HEK293 (cell line): Measurements from ENCODE around the gene MYCBPAP.

ENCODE experiments used
- CTCF ChIA-PET: fragments of 350-600 bp; formaldehyde crosslinking; extraction: SDS; loops from one replicate; lab custom pipeline; 2021; ENCODE audit warnings: antibody characterized with exemption; lab: Yijun Ruan, JAX
- POLR2A ChIA-PET: fragments of 300-600 bp; formaldehyde crosslinking; extraction: SDS; loops from one replicate; lab custom pipeline; 2020; ENCODE audit warnings: antibody characterized with exemption, inconsistent platforms; lab: Yijun Ruan, JAX
- H3K27ac ChIP-seq: fragments of 200-500 bp; sonication (Bioruptor generic); 2 replicates; pipeline ENCODE4 v1.5.1; 2014; ENCODE audit warnings: low read depth, low read length, control low read depth, inconsistent platforms; ENCODE audit errors: extremely low read depth
- H3K36me3 ChIP-seq, 2 experiments: fragments of 200-500 bp in 1 of 2; sonication (Bioruptor generic) in 1 of 2; 1 replicate in 1 of 2; 2 replicates in 1 of 2; pipeline ENCODE4 v1.5.1; 2014 to 2017; ENCODE audit warnings: inconsistent platforms in 2 of 2, low read length in 2 of 2; ENCODE audit not compliant: control insufficient read depth in 2 of 2, insufficient read depth in 1 of 2
- H3K4me1 ChIP-seq: fragments of 200-500 bp; sonication (Bioruptor generic); 2 replicates; pipeline ENCODE4 v1.5.1; 2014; ENCODE audit warnings: mild to moderate bottlenecking, low read length, inconsistent platforms; ENCODE audit not compliant: control insufficient read depth, insufficient read depth
- H3K4me3 ChIP-seq: 2 replicates; pipeline ENCODE4 v1.5.1; 2011; ENCODE audit warnings: low read depth, mild to moderate bottlenecking, control low read depth, low read length, moderate library complexity
- H3K9me3 ChIP-seq: fragments of 200-500 bp; sonication (Bioruptor generic); 2 replicates; pipeline ENCODE4 v1.5.1; 2014; ENCODE audit warnings: low read depth, low read length, inconsistent platforms; ENCODE audit not compliant: control insufficient read depth, insufficient read depth
- GLIS1 ChIP-seq: fragments of 450-650 bp; formaldehyde crosslinking; IDR thresholded peaks from 2 replicates; pipeline ENCODE4 v1.5.1; 2016; ENCODE audit warnings: missing biosample characterization, missing genetic modification characterization
- GLIS2 ChIP-seq: fragments of 450-650 bp; formaldehyde crosslinking; IDR thresholded peaks from 2 replicates; pipeline ENCODE4 v1.5.1; 2016; ENCODE audit warnings: missing biosample characterization, missing genetic modification characterization
- HOXA7 ChIP-seq: sonication (generic); formaldehyde crosslinking; IDR thresholded peaks from 2 replicates; pipeline ENCODE4 v1.8.1; 2022; ENCODE audit warnings: missing genetic modification reagents, borderline replicate concordance
- HOXD13 ChIP-seq: sonication (generic); formaldehyde crosslinking; IDR thresholded peaks from 2 replicates; pipeline ENCODE4 v1.8.0; 2022; ENCODE audit warnings: missing genetic modification reagents, borderline replicate concordance
- KLF1 ChIP-seq: fragments of 450-650 bp; formaldehyde crosslinking; IDR thresholded peaks from 2 replicates; pipeline ENCODE4 v1.5.1; 2016; ENCODE audit warnings: missing biosample characterization, missing genetic modification characterization
- KLF10 ChIP-seq: fragments of 450-650 bp; IDR thresholded peaks from 2 replicates; pipeline ENCODE4 v1.5.1; 2018; ENCODE audit warnings: missing biosample characterization, mild to moderate bottlenecking, missing genetic modification characterization
- KLF9 ChIP-seq: fragments of 450-650 bp; formaldehyde crosslinking; IDR thresholded peaks from 2 replicates; pipeline ENCODE4 v1.5.1; 2016; ENCODE audit warnings: missing biosample characterization, missing genetic modification characterization, low read depth
- SCRT1 ChIP-seq: fragments of 450-650 bp; formaldehyde crosslinking; IDR thresholded peaks from 2 replicates; pipeline ENCODE4 v1.5.1; 2016; ENCODE audit warnings: missing biosample characterization, missing genetic modification characterization, borderline replicate concordance
- SCRT2 ChIP-seq: fragments of 450-650 bp; formaldehyde crosslinking; IDR thresholded peaks from 2 replicates; pipeline ENCODE4 v1.5.1; 2016; ENCODE audit warnings: missing biosample characterization, missing genetic modification characterization
- YY1 ChIP-seq: fragments of 450-650 bp; formaldehyde crosslinking; IDR thresholded peaks from 2 replicates; pipeline ENCODE4 v1.5.1; 2018; ENCODE audit warnings: missing biosample characterization, missing genetic modification characterization
- ZIC2 ChIP-seq: fragments of 450-650 bp; formaldehyde crosslinking; IDR thresholded peaks from 2 replicates; pipeline ENCODE4 v1.5.1; 2016; ENCODE audit warnings: missing biosample characterization, missing genetic modification characterization
- ZNF23 ChIP-seq: fragments of 450-650 bp; formaldehyde crosslinking; IDR thresholded peaks from 2 replicates; pipeline ENCODE4 v1.5.1; 2016; ENCODE audit warnings: missing biosample characterization, missing genetic modification characterization, borderline replicate concordance
- ZNF239 ChIP-seq: fragments of 450-650 bp; formaldehyde crosslinking; IDR thresholded peaks from 2 replicates; pipeline ENCODE4 v1.5.1; 2016; ENCODE audit warnings: missing biosample characterization, missing genetic modification characterization
- ZNF335 ChIP-seq: fragments of 450-650 bp; formaldehyde crosslinking; conservative IDR thresholded peaks from 2 replicates; pipeline ENCODE4 v1.5.1; 2016; ENCODE audit warnings: missing biosample characterization, missing genetic modification characterization
- ZNF366 ChIP-seq: fragments of 450-650 bp; formaldehyde crosslinking; conservative IDR thresholded peaks from 2 replicates; pipeline ENCODE4 v1.5.1; 2016; ENCODE audit warnings: missing biosample characterization, missing genetic modification characterization
- ZNF423 ChIP-seq: fragments of 450-650 bp; formaldehyde crosslinking; IDR thresholded peaks from 2 replicates; pipeline ENCODE4 v1.5.1; 2016; ENCODE audit warnings: missing biosample characterization, missing genetic modification characterization
- ZNF426 ChIP-seq: fragments of 450-650 bp; formaldehyde crosslinking; IDR thresholded peaks from 2 replicates; pipeline ENCODE4 v1.5.1; 2017; ENCODE audit warnings: missing biosample characterization, missing genetic modification characterization, mild to moderate bottlenecking, inconsistent platforms, moderate library complexity
- ZNF433 ChIP-seq: fragments of 450-650 bp; formaldehyde crosslinking; IDR thresholded peaks from 2 replicates; pipeline ENCODE4 v1.5.1; 2016; ENCODE audit warnings: missing biosample characterization, missing genetic modification characterization, low read depth
- ZNF530 ChIP-seq: fragments of 450-650 bp; formaldehyde crosslinking; IDR thresholded peaks from 2 replicates; pipeline ENCODE4 v1.5.1; 2016; ENCODE audit warnings: low read depth, missing biosample characterization, missing genetic modification characterization
- ZNF585B ChIP-seq: fragments of 450-650 bp; formaldehyde crosslinking; IDR thresholded peaks from 2 replicates; pipeline ENCODE4 v1.5.1; 2016; ENCODE audit warnings: missing biosample characterization, missing genetic modification characterization
- ZNF624 ChIP-seq: fragments of 450-650 bp; formaldehyde crosslinking; IDR thresholded peaks from 2 replicates; pipeline ENCODE4 v1.5.1; 2017; ENCODE audit warnings: missing biosample characterization, missing genetic modification characterization
- ZNF629 ChIP-seq: fragments of 450-650 bp; formaldehyde crosslinking; IDR thresholded peaks from 2 replicates; pipeline ENCODE4 v1.5.1; 2017; ENCODE audit warnings: missing biosample characterization, missing genetic modification characterization
- ZNF658 ChIP-seq: fragments of 450-650 bp; formaldehyde crosslinking; IDR thresholded peaks from 2 replicates; pipeline ENCODE4; 2016; ENCODE audit warnings: missing biosample characterization, missing genetic modification characterization
- TF ChIP-seq, protein P1 (sequence below): fragments of 450-650 bp; formaldehyde crosslinking; IDR thresholded peaks from 2 replicates; pipeline ENCODE4 v1.5.1; 2016; ENCODE audit warnings: missing biosample characterization, missing genetic modification characterization
- TF ChIP-seq, protein P2 (sequence below): IDR thresholded peaks from 2 replicates; pipeline ENCODE4 v1.6.1; 2011; ENCODE audit warnings: mild to moderate bottlenecking, low read depth, low read length, borderline replicate concordance
- TF ChIP-seq, protein P3 (sequence below): fragments of 450-650 bp; IDR thresholded peaks from 2 replicates; pipeline ENCODE4 v1.5.1; 2018; ENCODE audit warnings: missing biosample characterization, mild to moderate bottlenecking, missing genetic modification characterization
- TF ChIP-seq, protein P4 (sequence below): fragments of 450-650 bp; formaldehyde crosslinking; IDR thresholded peaks from 2 replicates; pipeline ENCODE4 v1.5.1; 2016; ENCODE audit warnings: missing biosample characterization, missing genetic modification characterization

The MYCBPAP gene

DNA sequence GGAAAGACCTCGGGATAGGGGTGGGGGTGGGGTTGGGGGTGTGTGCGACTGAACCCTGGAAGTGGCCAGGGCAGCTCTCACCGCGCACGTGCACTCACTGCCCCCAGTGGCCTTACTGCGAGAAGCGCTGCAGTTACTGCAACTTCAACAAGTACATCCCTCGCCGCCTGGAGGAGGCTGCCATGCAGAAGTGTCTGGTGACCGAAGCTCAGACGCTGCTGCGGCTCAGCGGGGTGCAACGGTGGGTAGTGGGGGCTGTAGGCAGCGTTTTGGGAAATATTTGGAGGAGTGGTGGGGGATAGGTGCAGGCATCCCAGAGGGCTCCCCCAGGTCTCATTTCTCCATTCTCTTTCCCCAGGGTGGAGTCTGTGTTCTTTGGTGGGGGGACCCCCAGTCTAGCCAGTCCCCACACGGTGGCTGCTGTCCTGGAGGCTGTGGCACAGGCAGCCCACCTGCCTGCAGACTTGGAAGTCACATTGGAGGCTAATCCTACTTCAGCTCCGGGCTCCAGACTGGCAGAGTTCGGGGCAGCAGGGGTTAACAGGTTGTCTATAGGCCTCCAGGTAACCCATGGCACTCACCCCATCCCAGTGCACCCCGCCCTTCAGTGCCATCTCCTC lies 28.6 kb upstream of the MYCBPAP start:
- POLR2A ChIA-PET: interaction anchor here (0.6 to 2.1 kb wide), 12 partner anchors 36 to 240 kb away, joined by 3 to 30 read pairs (median 3); partner anchors contain the start of genes ACSF2, LRRC59, LUC7L3 and XYLT2

More for the DNA sequence above, 28.6 kb upstream of the MYCBPAP start:
- H3K4me3 ChIP-seq: peak overlapping the region; percentile 64
- TF ChIP-seq ZNF335 (tag by site-specific recombination) (peak; percentile 52; the same call in 1 of the 2 replicates), ZNF530 (tag by site-specific recombination) (no peak), YY1 (tag by site-specific recombination) (no peak), HOXD13 (CRISPR knock-in tag) (no peak), HOXA7 (no peak), GLIS2 (tag by site-specific recombination) (peak; percentile 65; the same call in 1 of the 2 replicates), GLIS1 (tag by site-specific recombination) (peak; percentile 17; the same call in 1 of the 2 replicates), SCRT1 (tag by site-specific recombination) (peak; percentile 74), SCRT2 (tag by site-specific recombination) (peak; percentile 97), KLF9 (peak; percentile 35; the same call in 1 of the 2 replicates), KLF1 (tag by site-specific recombination) (no peak), ZNF426 (tag by site-specific recombination) (no peak), ZNF423 (tag by site-specific recombination) (no peak), ZNF624 (no peak), ZNF658 (tag by site-specific recombination) (no peak), ZIC2 (tag by site-specific recombination) (peak; percentile 53; the same call in 1 of the 2 replicates), KLF10 (tag by site-specific recombination) (peak; percentile 59; the same call in 1 of the 2 replicates), ZNF23 (tag by site-specific recombination) (no peak), ZNF366 (tag by site-specific recombination) (no peak), ZNF239 (tag by site-specific recombination) (no peak), ZNF585B (no peak), ZNF629 (0 out of 2 replicates have a peak, but pooled peaks have one; percentile 11), ZNF433 (tag by site-specific recombination) (no peak)
- TF ChIP-seq, protein P1, sequence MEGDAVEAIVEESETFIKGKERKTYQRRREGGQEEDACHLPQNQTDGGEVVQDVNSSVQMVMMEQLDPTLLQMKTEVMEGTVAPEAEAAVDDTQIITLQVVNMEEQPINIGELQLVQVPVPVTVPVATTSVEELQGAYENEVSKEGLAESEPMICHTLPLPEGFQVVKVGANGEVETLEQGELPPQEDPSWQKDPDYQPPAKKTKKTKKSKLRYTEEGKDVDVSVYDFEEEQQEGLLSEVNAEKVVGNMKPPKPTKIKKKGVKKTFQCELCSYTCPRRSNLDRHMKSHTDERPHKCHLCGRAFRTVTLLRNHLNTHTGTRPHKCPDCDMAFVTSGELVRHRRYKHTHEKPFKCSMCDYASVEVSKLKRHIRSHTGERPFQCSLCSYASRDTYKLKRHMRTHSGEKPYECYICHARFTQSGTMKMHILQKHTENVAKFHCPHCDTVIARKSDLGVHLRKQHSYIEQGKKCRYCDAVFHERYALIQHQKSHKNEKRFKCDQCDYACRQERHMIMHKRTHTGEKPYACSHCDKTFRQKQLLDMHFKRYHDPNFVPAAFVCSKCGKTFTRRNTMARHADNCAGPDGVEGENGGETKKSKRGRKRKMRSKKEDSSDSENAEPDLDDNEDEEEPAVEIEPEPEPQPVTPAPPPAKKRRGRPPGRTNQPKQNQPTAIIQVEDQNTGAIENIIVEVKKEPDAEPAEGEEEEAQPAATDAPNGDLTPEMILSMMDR (tag by site-specific recombination): peak; percentile 80
- TF ChIP-seq, protein P2, sequence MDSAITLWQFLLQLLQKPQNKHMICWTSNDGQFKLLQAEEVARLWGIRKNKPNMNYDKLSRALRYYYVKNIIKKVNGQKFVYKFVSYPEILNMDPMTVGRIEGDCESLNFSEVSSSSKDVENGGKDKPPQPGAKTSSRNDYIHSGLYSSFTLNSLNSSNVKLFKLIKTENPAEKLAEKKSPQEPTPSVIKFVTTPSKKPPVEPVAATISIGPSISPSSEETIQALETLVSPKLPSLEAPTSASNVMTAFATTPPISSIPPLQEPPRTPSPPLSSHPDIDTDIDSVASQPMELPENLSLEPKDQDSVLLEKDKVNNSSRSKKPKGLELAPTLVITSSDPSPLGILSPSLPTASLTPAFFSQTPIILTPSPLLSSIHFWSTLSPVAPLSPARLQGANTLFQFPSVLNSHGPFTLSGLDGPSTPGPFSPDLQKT: no peak
- TF ChIP-seq, protein P3, sequence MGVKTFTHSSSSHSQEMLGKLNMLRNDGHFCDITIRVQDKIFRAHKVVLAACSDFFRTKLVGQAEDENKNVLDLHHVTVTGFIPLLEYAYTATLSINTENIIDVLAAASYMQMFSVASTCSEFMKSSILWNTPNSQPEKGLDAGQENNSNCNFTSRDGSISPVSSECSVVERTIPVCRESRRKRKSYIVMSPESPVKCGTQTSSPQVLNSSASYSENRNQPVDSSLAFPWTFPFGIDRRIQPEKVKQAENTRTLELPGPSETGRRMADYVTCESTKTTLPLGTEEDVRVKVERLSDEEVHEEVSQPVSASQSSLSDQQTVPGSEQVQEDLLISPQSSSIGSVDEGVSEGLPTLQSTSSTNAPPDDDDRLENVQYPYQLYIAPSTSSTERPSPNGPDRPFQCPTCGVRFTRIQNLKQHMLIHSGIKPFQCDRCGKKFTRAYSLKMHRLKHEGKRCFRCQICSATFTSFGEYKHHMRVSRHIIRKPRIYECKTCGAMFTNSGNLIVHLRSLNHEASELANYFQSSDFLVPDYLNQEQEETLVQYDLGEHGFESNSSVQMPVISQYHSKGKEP (tag by site-specific recombination): peak; percentile 97
- TF ChIP-seq, protein P4, sequence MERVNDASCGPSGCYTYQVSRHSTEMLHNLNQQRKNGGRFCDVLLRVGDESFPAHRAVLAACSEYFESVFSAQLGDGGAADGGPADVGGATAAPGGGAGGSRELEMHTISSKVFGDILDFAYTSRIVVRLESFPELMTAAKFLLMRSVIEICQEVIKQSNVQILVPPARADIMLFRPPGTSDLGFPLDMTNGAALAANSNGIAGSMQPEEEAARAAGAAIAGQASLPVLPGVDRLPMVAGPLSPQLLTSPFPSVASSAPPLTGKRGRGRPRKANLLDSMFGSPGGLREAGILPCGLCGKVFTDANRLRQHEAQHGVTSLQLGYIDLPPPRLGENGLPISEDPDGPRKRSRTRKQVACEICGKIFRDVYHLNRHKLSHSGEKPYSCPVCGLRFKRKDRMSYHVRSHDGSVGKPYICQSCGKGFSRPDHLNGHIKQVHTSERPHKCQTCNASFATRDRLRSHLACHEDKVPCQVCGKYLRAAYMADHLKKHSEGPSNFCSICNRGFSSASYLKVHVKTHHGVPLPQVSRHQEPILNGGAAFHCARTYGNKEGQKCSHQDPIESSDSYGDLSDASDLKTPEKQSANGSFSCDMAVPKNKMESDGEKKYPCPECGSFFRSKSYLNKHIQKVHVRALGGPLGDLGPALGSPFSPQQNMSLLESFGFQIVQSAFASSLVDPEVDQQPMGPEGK (tag by site-specific recombination): peak; percentile 40; the same call in 1 of the 2 replicates
- H3K36me3 ChIP-seq: peaks cover 15 to 34% of the 10 kb centered on the region in 2 experiments; a peak in 2 of 3 replicates
- peaks cover 6% of the 10 kb centered on the region for H3K4me1 ChIP-seq
- H3K9me3 ChIP-seq: no peaks in the 10 kb centered on the region
- no peak overlapping the region; the same call in 1 of the 2 replicates for H3K27ac ChIP-seq
- CTCF ChIA-PET: interaction anchor here (0.5 to 4.4 kb wide), 49 partner anchors 9 to 386 kb away, joined by 3 to 55 read pairs (median 4); partner anchors contain the start of genes CHAD, COL1A1, EME1 and LRRC59
